ENCODE results near the gene ASGR1.

DNA sequence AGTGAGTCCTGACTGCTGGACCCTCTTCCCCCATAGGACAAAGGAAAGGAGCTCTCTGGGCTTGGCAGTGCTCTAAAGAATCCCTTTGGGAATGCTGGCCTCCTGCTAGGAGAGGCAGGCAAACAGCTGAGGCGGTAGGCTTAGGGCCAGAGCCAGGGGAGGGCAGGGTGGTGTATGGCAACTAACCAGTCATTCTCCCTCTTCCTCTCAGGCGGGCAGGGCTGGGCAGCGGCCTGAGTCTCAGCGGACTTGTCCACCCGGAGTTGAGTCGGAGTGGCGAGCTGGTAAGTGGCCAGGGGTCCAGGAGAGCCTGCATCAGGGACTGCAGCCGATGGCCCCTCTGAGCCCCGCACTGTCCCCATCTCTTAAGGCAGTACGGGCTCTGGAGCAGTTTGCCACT, 44.9 kb upstream of the ASGR1 start:
- no peak for TF ChIP-seq EP300 (IDR thresholded peaks at IDR 0.05)
- TF ChIP-seq POLR2A (IDR thresholded peaks at IDR 0.05) = no peak
